ENCODE measurements around the gene LUZP2.

- TF ChIP-seq POLR2A (IDR thresholded peaks at IDR 0.05): no peak
- TF ChIP-seq CTCF (IDR thresholded peaks at IDR 0.05): no peak
Observed at GRCh38 chr11:24661331-24661730, 164.5 kb downstream of the LUZP2 start.

All from gastroesophageal sphincter (tissue), 3 donors.